Left kidney (tissue), 2 donors: ENCODE measurements around the gene RNF144B. TPM values are rescaled to one million over a fixed set of nuclear protein-coding genes. Genes with fewer than 3 reads are reported as not detected.
"Not testable (repeated sequence)": the region's sequence is repeated elsewhere in the genome, so short reads cannot be mapped to it uniquely, and the experiment has no call there.

Source experiments
- DNase-seq: peaks from one replicate; pipeline ENCODE4 v3.0.0-alpha.2; 2013
- polyA plus RNA-seq: library from polyadenylated mRNA; unstranded; fragments of 120-200 nt; gene quantifications from one replicate; pipeline ENCODE4 v1.2.1, GENCODE V29; 2013; ENCODE audit not compliant: insufficient read length

Gene RNF144B
- polyA plus RNA-seq, 1 donor, result 20.5 TPM

DNA sequence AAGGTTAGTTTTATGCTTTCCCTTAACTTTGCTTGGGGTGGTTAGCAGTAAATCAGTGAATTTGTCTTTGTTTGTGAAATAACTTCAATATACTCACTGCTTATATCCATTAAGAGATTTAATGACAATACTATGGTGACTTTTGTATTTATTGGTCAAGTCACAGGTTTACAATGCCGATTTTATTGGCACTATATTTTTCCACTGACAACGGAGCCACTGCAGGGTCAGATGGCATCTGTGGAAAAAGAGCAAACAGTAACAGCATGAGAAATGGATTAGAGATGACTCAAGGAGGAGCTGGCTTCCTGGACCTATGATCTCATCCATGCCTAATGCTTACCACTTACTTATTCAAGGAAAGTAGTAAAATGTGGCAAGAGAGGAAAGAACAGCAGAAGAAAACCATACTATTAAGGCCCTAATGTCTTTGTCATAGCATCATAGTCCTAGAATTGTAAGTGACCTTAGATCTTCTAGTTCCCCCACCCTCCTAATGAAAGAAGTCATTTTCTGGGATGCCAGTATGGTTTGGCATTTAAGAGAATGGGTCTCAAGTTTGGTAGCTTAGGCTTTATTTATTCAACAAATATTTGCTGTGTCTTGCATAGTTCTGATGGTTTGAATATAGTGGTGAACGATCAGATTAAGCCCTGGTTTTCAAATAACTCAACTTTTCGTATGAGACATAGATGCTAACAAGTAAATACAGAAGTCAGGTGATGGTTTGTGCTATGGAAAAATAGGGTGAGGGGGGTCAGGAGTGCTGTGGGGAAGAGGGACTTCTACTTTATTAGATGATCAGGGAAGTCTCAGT is 18.5 kb downstream of the RNF144B start:
- DNase-seq, result no peak

DNA sequence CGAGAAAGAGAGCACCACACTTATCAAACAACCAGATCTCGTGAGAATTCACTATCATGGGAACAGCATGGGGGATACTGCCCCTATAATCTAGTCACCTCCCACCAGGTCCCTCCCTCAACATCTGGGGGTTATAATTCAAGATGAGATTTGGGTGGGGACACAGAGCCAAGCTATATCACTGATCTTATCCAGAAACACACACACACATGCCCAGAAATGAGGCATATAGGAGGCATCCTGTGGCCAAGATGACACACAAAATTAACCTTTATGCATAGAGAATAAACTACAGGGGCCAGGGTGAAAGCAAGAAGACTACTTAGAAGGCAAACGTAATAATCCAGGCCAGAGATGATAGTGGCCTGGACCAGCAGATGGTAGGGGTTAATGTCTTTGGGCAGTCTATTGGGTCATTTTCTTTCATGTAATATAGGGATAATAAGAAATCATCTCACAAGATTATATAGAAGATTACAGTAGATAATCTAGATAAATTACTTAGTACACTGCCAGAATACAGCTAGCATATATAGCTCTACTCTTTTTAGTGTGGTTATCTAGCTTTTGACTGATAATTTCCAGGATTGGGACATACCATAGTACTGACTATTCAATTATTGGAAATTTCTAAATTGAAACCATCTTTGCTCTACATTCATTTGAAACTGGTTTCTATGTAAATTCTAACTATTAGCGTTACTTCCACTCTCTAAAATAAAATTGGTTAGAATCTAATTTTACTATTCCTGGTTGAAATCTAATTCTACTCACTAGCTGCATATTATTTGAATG is 20.0 kb downstream of the RNF144B start:
- DNase-seq, result no peak

DNA sequence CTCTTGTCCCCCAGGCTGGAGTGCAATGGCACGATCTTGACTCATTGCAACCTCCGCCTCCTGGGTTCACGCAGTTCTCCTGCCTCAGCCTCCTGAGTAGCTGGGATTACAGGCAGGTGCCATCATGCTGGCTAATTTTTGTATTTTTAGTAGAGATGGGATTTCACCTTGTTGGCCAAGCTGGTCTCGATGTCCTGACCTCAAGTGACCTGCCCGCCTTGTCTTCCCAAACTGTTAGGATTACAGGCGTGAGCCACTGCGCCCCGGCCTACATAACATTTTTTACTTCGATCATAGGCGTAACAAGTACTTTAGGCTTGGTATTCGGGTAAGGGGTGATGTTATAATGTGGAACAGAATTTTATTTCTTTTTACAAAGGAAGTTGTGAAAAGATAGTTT is 22.5 kb downstream of the RNF144B start:
- DNase-seq, result not testable (repeated sequence)

DNA sequence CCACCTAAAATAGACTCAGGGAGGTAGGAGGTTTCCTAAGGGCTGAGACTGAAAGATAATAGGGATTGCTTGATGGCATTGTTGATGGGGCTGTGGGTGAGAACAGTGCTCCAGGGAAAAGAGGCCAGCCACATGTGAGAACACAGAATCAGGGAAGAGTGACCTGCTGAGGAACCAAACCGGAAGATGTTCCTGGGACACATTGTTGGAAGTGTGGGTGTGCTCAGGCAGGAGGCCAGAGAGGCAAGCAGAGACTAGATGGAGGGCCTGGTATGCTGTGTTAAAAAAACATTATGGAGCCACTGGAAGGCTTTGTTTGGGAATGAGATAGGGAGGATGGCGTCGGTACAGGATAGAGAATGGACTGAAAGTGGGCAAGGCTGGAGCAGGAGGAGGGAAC is 23.3 kb downstream of the RNF144B start:
- DNase-seq, result no peak

DNA sequence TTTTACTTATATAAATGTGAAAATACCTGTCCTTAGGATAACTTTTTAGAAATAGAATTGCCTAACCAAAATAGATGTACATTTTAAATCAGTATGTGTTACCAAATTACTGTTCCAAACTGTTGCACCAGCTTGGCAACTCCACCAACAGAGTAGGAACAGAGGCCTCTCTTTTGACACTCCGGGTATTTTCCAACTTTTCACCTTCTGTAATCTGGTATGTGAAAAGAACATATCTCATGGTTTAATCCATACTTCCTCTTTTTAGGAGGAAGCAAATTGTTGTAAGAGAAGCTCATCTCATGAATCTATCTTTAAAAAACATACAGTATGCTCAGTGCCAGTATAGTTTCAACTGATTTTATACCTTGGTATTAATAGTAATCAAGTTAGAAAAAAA is 24.9 kb downstream of the RNF144B start:
- no peak for DNase-seq

DNA sequence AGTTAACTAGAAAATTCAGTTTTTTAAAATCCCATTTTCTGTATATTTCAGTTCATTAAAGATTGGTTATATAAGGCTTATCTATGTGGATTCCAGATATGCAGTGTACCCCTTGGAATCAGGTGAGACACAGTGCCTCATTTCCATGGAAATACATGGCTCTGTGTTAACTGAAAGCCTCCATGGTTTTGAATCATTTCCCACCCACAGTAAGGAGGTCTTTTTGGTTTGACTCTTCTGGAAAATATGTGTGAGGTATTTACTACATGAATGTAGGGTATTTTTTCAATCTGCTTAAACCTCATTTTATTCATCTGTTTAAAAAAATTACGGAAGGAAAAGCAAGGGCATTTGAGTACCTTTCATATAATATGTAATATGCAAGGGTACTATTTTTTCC is 25.5 kb downstream of the RNF144B start:
- DNase-seq, result no peak

DNA sequence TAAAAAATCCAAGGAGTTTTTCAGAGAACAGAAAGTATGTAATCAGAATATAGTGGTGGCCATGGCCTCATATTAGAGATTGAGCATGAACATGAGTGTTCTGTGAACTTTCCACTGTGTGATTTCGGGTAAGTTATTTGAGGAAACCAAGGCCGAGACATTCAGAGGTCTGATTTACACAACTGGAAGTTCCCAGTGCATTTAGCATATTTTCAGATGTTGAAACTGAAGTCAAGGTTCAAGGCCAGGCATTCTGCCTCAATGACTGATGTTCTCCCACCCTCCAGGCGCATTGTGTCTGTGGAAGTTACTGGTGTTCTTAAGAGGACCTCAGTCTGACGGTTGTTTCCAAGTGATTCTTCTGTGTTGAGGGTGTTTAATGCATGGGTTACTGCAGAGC is 26.2 kb downstream of the RNF144B start:
- no peak for DNase-seq

DNA sequence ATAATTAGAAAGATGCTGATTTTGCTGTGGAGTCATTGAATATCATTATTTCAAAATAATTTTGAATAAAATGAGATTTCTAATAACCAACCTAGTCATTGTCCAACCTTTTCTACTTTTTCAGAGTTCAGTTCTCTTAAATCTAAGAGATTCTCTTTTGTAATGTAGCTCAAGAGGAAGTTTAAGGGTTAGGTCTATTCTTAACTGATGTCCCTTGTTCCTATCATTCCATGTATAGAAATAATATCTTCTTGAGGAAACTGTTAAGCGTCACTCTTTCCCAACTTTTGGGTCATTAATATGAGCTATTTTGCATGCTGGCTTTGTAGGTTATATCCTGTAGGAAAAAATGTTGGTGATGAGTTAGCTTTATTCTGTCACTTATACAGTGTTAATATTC is 27.0 kb downstream of the RNF144B start:
- DNase-seq, result no peak

DNA sequence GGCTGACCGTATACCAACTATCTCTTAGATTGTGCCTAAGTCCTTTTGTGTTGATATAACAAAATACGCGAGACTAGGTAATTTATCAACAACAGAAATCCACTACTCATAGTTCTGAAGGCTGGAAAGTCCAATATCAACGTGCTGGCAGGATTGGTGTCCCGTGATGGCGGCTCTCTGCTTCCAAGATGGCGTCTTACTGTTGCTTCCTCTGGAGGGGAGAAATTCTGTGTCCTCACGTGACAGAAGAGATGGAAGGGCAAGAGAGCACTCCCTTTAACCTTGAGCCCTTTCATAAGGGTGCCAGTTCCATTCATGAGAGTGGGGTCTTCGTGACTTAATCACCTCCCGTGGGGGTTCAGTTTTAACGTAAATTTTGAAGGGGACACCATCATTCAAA is 28.1 kb downstream of the RNF144B start:
- DNase-seq, result no peak

DNA sequence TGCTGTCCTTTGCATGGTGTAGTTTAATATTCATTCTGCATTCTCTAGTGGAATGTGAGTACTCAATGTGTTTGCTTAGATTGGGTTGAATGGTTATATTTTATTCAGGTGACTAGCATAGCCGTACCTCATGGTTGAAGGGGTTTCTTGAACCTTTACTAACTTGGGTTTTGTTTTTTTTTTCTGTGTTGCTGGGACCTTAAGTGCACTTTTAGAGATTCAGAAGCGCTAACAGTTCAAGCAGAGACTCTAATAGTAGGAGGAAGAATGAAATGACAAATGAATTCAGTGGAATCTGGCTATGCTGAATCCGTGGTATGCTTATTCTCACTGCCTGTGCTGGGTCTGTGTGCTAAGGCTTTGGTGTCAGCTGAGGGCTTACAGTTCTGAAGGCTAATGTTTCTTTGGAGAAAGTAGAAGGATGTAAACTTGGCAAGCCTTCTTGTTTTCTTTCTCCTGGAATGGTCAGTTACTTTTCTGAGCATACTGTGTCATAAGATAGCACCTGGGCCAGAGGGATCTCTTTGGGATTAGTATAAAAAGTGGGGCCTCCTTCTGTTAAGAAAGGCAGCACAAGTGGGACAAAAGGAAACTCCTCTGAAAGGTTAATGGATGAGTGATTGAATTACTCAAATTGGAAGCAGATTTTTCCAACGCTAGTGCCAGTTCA is 28.7 kb downstream of the RNF144B start:
- DNase-seq, result no peak

DNA sequence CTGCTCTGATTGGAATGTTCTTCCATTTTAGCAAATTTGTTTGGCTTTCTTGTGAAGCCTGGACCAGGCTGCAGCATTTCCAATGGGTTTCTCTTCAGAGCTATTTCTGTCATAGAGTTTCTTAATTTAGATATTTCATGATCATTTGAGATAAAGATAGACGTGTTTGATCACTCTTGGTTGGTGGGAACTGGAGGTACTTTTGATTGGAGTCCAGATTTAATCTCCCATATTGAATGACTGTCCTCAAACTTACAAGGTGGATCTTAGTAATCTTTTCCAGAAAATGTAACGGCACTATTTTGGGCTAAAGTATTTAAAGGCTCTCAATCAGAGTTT is 29.2 kb downstream of the RNF144B start:
- DNase-seq, result no peak

DNA sequence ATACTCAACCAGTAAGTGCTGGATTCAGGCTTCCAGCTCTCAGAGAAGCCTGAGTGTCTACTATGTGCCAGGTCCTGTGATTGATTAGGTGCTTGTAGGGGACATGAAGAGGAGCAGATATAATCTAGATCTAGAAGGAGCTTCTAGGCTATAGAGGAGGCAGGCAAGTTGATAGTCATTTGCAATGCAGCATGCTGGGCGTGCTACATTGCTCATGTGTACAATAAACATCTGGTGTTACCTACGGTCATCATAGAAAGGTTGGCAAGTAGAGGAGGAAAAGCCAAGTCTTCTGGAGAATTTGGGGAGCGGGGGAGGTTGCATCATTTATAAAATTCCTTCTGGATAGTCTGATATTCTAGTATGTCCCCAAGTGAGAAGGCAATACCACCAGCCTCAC is 33.2 kb downstream of the RNF144B start:
- no peak for DNase-seq

DNA sequence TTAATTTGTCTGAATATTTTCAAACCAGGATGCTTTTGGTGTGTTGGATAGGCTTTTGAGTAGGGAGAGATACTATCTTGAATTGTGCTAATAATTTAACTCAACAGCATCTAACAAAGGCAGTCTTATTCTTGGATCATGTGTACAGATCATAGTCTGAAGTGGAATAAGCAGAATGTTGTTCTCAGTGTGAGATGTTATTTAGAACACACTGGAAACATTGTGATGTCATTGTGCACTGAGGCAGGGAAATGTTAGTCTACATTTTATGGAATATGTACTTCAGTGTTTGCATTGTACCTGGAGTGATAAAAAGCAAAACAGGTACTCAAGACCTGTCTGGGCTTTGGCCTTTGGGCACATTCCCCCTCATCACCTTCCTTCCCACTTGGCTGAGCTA is 35.0 kb downstream of the RNF144B start:
- no peak for DNase-seq

DNA sequence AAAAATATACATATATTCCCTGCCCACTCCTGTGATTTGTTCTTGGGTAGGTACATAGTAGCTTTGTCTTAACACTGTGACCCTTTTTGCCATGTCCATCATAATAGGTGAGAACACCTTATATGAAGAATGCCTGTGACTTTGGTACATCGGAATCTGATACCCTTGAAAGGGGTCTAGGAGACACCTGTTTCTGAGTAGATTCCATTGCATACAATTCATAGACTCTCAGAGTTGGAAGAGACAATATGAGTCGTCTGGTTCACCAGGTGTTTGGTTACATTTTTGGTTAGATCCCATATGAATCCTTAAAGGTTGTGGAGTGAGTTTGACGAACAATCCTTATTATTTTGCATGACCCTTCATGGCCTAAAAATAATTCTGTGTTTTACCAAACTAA is 36.3 kb downstream of the RNF144B start:
- DNase-seq, result no peak

DNA sequence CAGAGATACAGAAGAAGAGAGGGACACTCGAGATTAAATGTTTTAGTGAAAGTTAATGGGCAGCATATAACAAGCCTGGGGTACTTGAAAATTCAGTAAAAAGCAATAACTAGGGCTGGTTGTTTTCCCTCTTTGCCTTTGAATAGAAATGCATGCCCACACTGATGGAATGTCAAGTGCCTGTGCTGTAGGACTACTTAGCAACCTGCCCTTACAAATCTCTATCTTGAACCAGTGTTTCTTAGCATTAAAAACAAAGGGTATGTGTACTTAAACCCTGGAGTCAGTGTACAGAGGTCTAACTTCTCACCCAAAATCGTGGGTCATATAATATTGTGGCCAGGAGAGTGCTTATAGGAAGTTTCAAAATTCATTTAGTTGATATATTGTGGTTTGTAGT is 37.1 kb downstream of the RNF144B start:
- DNase-seq, result no peak

DNA sequence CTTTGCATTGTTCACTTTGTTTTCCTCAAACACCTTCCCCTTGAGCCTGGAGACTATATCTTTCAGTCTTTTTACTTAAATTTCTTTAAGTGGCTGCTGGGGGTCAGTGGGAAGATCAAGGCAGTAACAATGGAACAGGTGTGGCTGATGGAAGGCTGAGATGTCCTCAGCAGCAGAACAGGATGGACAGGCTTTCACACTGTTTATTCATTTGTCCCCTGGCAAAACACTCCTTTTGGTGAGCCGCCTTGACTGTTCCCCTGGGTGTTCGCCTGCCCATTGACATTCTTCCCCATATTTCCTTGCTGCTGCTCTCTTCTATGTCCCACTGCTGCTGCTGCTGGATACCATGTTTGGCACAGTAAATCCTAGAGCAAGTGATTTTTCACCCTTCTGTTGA is 38.1 kb downstream of the RNF144B start:
- no peak for DNase-seq

DNA sequence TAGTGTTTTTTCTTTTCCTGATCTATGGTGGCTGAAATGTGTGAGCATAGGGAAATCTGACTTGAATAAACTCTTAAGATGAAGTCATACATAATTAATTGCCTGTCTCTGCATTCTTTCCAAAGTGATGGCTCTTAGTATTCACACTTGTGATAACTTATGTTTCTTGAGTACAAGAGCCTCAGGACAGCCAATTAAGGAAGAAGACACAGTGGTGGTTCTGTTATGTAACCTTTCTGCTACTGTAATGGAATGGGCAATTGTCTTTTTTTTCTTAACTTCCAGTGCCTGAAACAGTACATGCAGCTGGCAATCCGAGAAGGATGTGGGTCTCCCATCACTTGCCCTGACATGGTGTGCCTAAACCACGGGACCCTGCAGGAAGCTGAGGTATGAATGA is 40.1 kb downstream of the RNF144B start:
- no peak for DNase-seq

DNA sequence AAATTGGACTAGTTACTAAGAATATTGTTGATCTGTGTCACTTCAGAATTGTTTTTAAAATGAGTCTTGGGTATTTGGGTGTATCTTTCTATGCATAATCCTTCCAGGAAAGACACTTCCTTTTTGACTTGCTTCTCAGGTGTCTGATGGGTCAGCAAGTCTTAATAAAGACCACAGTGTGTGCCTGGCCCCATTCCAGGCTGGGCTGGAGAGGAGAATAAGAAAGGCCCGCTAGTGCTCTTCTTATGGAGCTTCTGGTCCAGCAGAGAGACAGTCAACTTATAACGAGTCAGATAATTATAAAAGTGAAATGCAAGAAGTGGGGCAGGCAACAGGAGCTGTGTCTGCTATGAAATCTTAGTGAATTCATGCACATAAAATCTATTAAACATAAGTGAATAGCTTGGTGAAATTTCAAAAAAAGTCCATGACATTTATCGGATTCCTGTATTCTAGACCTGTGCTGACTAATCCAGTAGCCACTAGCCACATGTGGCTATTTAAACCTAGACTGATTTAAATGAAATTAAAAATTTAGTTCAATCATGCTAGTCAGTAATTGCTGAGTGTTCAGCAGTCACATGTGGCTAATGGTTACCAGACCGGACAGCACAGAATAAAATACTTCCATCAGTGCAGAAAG is 42.6 kb downstream of the RNF144B start:
- no peak for DNase-seq

DNA sequence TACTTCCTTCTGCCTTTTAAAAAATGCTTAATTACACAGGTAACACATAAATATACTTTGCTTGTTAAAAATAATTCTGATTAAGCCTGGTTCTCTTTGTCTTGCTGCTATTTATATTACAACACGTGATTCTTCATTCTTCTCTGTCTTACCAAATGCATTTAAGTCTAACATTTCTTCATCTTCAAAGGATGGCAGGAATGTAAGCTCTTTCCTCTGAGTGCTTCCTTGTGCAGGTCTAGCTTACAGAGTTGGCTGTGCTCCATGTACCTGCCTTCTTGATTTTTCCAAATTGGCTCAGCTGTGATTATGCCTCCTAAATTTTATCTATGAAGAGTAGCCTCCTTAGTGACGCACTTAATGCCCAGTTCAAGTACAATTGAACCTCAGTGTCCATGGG is 44.4 kb downstream of the RNF144B start:
- DNase-seq, result no peak

DNA sequence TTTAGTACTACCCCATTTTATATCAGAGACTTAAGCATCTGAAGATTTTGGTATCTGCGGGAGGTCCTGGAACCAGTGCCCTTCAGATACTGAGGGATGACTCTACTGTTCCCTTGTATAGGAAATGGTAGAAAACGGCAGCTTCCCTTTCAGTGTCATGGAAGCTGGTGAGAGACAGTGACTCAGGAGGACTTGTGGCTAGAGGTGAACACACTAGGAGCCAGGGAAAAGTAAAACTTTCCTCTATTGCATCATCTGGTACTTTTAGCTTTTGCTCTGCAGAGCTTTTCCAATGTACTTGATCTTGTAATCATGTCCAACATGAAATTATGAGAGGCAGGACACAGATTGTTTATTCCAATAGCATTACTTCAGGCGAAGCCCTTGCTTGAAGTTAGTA is 45.0 kb downstream of the RNF144B start:
- DNase-seq, result no peak

DNA sequence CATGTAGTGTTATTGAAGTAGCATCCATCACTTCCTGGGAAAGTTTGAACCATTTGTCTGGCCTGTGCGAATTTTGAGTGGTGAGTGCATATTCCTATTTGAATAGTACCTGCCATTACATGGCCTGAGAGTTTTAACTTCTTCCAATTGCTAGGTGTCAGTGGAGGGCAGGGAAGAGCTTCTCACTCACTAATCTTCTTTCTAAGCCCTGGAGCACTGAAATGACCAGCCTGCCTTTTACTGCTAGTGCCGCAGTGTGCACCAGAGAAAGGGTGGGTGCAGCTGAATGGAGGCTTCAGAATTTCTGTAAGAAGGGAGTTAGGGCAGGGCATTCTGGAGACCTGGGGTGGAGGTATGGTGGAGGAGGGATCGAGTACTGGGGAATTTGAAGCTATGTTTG is 45.5 kb downstream of the RNF144B start:
- DNase-seq, result no peak

DNA sequence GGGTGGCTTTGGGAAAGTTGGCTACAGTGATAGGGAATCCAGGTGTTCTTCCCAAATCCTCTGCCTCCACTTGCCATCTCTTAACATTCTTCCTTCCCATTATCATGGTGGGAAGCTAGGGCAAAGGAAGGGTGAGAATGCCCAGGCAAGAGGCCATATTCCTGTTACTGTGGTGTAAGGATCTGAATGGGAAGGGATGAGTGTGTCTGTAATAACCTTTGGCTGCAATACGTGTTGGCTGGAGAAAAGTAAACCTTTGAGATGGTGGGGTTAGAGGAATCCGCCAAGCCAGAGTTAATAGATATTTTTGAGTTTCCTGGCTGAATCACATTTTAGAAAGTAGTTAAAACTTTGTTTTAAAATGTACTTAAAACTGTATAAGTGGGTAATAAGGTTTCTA is 45.9 kb downstream of the RNF144B start:
- no peak for DNase-seq

DNA sequence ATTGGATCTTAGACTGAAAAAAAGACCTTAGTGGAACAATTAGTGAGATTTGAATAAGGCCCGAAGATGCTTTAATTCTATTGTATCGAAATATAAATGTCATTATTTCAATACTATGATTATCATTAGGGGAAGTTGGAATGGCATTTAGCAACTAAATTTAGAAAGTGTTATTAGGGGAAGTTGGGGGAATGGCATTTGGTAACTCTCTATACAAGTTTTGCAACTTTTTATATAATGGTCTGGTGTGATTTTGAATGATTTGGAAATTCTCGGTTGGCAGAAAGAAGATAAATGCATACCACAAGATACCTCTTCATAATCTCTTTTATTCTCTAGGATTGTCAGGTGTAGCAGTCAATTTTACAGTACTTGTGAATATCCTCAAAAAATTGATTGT is 49.2 kb downstream of the RNF144B start:
- DNase-seq, result no peak
